GM13977 (cell line): Measurements from ENCODE around the gene CACNA1E.

ENCODE experiments used
- DNase-seq: peaks from one replicate; pipeline ENCODE4 v3.0.0; 2012; ENCODE audit warnings: low spot score
- CTCF ChIP-seq: IDR thresholded peaks from 2 replicates; pipeline ENCODE4 v1.5.1; 2012; ENCODE audit warnings: mild to moderate bottlenecking, control low read depth; ENCODE audit not compliant: insufficient read depth; ENCODE audit errors: extremely low read depth, missing control alignments
- in situ Hi-C: fragments of 300-500 bp; cut with MboI; formaldehyde crosslinking; loops from one replicate; pipeline ENCODE4 v1.12.0; 2022; ENCODE audit warnings: low sequenced_read_pairs, low pct_unique_long_range_greater_than_20kb, mixed read lengths, inconsistent platforms; ENCODE audit not compliant: unreplicated experiment

The CACNA1E gene

DNA sequence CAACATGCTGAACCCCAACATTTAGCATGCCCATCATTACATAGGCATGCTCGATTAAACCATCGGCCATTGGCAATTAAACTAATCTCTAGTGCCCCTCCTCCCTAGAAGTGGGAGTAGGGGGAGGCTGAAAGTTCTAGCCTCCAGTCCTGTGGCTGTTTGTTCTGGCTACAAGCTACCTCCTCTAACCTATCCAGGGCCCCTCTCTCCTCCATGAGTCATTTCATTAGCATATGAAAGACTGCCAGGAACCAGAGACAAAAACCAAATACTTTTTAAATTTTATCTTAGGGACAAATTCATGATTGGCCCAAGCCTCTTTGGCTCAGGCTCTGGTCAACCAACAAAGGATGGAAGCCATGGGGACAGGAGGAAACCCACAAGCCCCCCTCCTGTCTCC is 231.1 kb downstream of the CACNA1E start:
- in situ Hi-C loops: no loop called here
- no peak for DNase-seq
- TF ChIP-seq CTCF: no peak

- no peak for DNase-seq
- no peak for TF ChIP-seq CTCF
- in situ Hi-C loops: no loop called here
Measured at GRCh38 chr1:181718034-181718433, 234.7 kb downstream of the CACNA1E start.

GRCh38 chr1:181726320-181727012 is 243.1 kb downstream of the CACNA1E start:
- in situ Hi-C loops: no loop called here
- TF ChIP-seq CTCF: no peak
- DNase-seq: no peak

DNA sequence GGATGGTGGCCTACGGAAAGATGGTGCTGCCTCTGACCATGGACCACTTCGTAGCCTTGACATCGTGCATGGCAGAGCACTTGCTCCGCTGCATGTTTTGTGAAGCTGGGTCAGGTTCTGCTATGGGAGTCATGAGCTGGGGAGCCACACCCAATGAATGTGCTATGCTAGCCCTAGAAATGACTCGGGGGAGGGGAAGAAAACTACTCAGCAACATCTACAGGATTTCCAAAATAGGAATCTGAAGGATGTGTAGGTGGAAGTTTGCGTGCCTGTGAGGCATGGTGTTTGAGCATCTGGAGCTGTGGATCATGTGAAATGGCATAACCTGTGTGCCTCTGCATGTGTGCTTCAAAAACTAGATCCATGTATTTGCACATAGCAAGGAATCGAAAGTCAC is 247.3 kb downstream of the CACNA1E start:
- in situ Hi-C loops: no loop called here
- no peak for TF ChIP-seq CTCF
- no peak for DNase-seq

GRCh38 chr1:181732218-181732990 is 249.1 kb downstream of the CACNA1E start:
- in situ Hi-C loops: no loop called here
- no peak for TF ChIP-seq CTCF
- DNase-seq: no peak

DNA sequence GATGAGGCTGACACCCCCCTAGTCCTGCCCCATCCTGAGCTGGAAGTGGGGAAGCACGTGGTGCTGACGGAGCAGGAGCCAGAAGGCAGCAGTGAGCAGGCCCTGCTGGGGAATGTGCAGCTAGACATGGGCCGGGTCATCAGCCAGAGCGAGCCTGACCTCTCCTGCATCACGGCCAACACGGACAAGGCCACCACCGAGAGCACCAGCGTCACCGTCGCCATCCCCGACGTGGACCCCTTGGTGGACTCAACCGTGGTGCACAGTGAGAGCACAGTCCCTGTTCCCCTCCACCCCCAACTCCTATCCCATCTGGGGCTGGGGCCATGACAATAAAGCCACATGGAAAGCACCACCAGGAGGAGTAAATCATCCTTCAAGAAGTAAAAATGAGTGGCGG is 250.2 kb downstream of the CACNA1E start:
- in situ Hi-C loops: no loop called here
- TF ChIP-seq CTCF: no peak
- no peak for DNase-seq
